Activated CD4-positive, alpha-beta T cell treated with anti-CD3 and anti-CD28 coated beads, Interleukin-2, amount 50 U/mL, for 24 hours (primary cell): ENCODE data around the gene PHLDB2.

Source experiments
- DNase-seq, 2 donors: peaks; one replicate each; pipeline ENCODE4 v3.0.0-alpha.2; 2020; ENCODE audit warnings: low read depth in 1 of 2, low spot score in 1 of 2

Gene PHLDB2

GRCh38 chr3:111882194-111882593 lies 23.1 kb downstream of the PHLDB2 start:
- no peak for DNase-seq

GRCh38 chr3:111882799-111883198 lies 23.7 kb downstream of the PHLDB2 start:
- no peak for DNase-seq

GRCh38 chr3:111884411-111885018 lies 25.4 kb downstream of the PHLDB2 start:
- no peak for DNase-seq

- DNase-seq: no peak
Observed at GRCh38 chr3:111885578-111885977, 26.5 kb downstream of the PHLDB2 start.

GRCh38 chr3:111890051-111890580 lies 31.1 kb downstream of the PHLDB2 start:
- DNase-seq: no peak

GRCh38 chr3:111892070-111892469 lies 33.0 kb downstream of the PHLDB2 start:
- DNase-seq: no peak

GRCh38 chr3:111895071-111895470 lies 36.0 kb downstream of the PHLDB2 start:
- no peak for DNase-seq

GRCh38 chr3:111899966-111900365 lies 40.9 kb downstream of the PHLDB2 start:
- DNase-seq: no peak

GRCh38 chr3:111901637-111902036 lies 42.6 kb downstream of the PHLDB2 start:
- no peak for DNase-seq

GRCh38 chr3:111902534-111902933 lies 43.5 kb downstream of the PHLDB2 start:
- DNase-seq: no peak

- DNase-seq: no peak
Observed at GRCh38 chr3:111903067-111903511, 44.0 kb downstream of the PHLDB2 start.

GRCh38 chr3:111904376-111905241 lies 45.5 kb downstream of the PHLDB2 start:
- no peak for DNase-seq

- DNase-seq: no peak
Observed at GRCh38 chr3:111906656-111907055, 47.6 kb downstream of the PHLDB2 start.

- DNase-seq: no peak
Observed at GRCh38 chr3:111907151-111907550, 48.1 kb downstream of the PHLDB2 start.

GRCh38 chr3:111910806-111911205 lies 51.7 kb downstream of the PHLDB2 start:
- DNase-seq: no peak

- no peak for DNase-seq
Observed at GRCh38 chr3:111911446-111911845, 52.4 kb downstream of the PHLDB2 start.

GRCh38 chr3:111913163-111913763 lies 54.2 kb downstream of the PHLDB2 start:
- DNase-seq: no peak

- DNase-seq: no peak
Observed at GRCh38 chr3:111915905-111916304, 56.8 kb downstream of the PHLDB2 start.

- DNase-seq: no peak
Observed at GRCh38 chr3:111917300-111917699, 58.2 kb downstream of the PHLDB2 start.

GRCh38 chr3:111919370-111920065 lies 60.5 kb downstream of the PHLDB2 start:
- DNase-seq: no peak

- DNase-seq: no peak
Observed at GRCh38 chr3:111921181-111921580, 62.1 kb downstream of the PHLDB2 start.
